ENCODE measurements around the gene THPO. TPM values are rescaled to one million over a fixed set of nuclear protein-coding genes. Genes with fewer than 3 reads are reported as not detected.

Gene THPO
- total RNA-seq, 1 donor from 2014 or later: not detected

GRCh38 chr3:184383033-184383740 is 5.2 kb upstream of the THPO start:
- intact Hi-C loops (cut with DNase I): no loop called here
- no peak for TF ChIP-seq CTCF (IDR thresholded peaks at IDR 0.05)
- peaks cover 0 to 11% of the 10 kb centered on the region in 2 donors for H3K4me1 ChIP-seq
- no peaks in the 10 kb centered on the region for H3K36me3 ChIP-seq
- no peaks in the 10 kb centered on the region for H3K9me3 ChIP-seq
- no peaks in the 10 kb centered on the region for H3K27me3 ChIP-seq
- no peak for DNase-seq (ENCODE audit: low spot score in 2 of 2)
- H3K27ac ChIP-seq: no peak overlapping the region
- H3K4me3 ChIP-seq: no peak overlapping the region

GRCh38 chr3:184382326-184383032 is 4.5 kb upstream of the THPO start:
- H3K4me1 ChIP-seq: peaks cover 0 to 11% of the 10 kb centered on the region in 2 donors
- intact Hi-C loops (cut with DNase I): no loop called here
- H3K27me3 ChIP-seq: no peaks in the 10 kb centered on the region
- no peaks in the 10 kb centered on the region for H3K36me3 ChIP-seq
- no peak overlapping the region for H3K4me3 ChIP-seq
- no peak overlapping the region for H3K27ac ChIP-seq
- TF ChIP-seq CTCF (IDR thresholded peaks at IDR 0.05): no peak
- no peaks in the 10 kb centered on the region for H3K9me3 ChIP-seq
- DNase-seq (ENCODE audit: low spot score in 2 of 2): no peak

- Histone ChIP-seq H3K4me1 (peaks cover 0 to 11% of the 10 kb centered on the region in 2 donors), H3K4me3 (peak overlapping the region; percentile 75 to 77), H3K9me3 (no peaks in the 10 kb centered on the region), H3K36me3 (no peaks in the 10 kb centered on the region), H3K27me3 (no peaks in the 10 kb centered on the region), H3K27ac (no peak overlapping the region)
- no peak for TF ChIP-seq CTCF (IDR thresholded peaks at IDR 0.05)
- intact Hi-C loops (cut with DNase I): no loop called here
- no peak for DNase-seq (ENCODE audit: low spot score in 2 of 2)
Observed at GRCh38 chr3:184381261-184382224, 3.5 kb upstream of the THPO start.

- intact Hi-C loops (cut with DNase I): no loop called here
Observed at GRCh38 chr3:184380627-184381260, 2.7 kb upstream of the THPO start.

More at GRCh38 chr3:184380627-184381260, 2.7 kb upstream of the THPO start:
- Histone ChIP-seq H3K27me3 (no peaks in the 10 kb centered on the region), H3K27ac (no peak overlapping the region), H3K36me3 (no peaks in the 10 kb centered on the region), H3K4me3 (peak overlapping the region; percentile 75 to 77), H3K4me1 (peaks cover 0 to 11% of the 10 kb centered on the region in 2 donors), H3K9me3 (no peaks in the 10 kb centered on the region)
- no peak for DNase-seq (ENCODE audit: low spot score in 2 of 2)
- no peak for TF ChIP-seq CTCF (IDR thresholded peaks at IDR 0.05)
